Fibroblast of upper back skin (primary cell): Measurements from ENCODE around the gene OSCP1.
A peak's percentile ranks its signal among the peaks of the same experiment; 100 is the strongest.
"Not testable (repeated sequence)": the region's sequence is repeated elsewhere in the genome, so short reads cannot be mapped to it uniquely, and the experiment has no call there.

ENCODE experiments used
- DNase-seq: peaks from one replicate; pipeline ENCODE4 v3.0.0-alpha.2; 2013

OSCP1 gene, protein sequence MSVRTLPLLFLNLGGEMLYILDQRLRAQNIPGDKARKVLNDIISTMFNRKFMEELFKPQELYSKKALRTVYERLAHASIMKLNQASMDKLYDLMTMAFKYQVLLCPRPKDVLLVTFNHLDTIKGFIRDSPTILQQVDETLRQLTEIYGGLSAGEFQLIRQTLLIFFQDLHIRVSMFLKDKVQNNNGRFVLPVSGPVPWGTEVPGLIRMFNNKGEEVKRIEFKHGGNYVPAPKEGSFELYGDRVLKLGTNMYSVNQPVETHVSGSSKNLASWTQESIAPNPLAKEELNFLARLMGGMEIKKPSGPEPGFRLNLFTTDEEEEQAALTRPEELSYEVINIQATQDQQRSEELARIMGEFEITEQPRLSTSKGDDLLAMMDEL

DNA sequence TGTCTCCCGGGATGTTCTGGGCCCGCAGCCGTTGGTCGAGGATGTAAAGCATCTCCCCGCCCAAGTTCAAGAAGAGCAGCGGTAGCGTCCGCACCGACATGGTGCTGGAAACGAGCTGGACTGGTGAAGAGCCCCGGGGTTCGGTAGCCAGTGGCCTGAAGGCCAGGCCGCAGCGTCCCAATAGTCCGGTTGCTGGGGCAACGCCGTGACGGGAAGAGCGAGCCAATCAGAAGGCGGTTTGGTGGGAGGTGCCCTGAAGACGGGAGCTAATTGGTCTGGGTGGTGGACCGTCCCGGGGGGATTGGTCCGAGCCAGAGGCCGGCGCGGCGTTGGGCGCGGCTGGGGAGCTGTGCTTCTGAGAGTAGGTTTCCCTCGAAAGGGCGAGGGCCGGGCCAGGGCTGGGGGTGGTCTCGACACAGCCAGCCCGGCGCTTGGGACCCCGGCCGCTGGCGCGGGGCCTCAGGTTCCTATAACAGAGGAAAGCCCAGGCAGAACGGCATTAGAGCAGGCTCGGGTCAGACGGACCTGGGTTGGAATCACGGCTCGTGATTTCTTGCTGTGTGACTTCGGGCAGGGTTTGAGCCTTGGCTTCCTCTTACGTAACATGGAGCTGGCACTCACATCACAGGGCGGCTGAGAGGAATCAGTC lies at the start of gene OSCP1:
Gene OSCP1 (minus strand): TSS at position 182 of the 649 bp plus-strand sequence. CDS start 82 bp downstream, at position 100.
- peak; percentile 95 for DNase-seq

- DNase-seq: no peak
These were observed 47.0 kb upstream of the OSCP1 start for GRCh38 chr1:36497207-36497606.

DNA sequence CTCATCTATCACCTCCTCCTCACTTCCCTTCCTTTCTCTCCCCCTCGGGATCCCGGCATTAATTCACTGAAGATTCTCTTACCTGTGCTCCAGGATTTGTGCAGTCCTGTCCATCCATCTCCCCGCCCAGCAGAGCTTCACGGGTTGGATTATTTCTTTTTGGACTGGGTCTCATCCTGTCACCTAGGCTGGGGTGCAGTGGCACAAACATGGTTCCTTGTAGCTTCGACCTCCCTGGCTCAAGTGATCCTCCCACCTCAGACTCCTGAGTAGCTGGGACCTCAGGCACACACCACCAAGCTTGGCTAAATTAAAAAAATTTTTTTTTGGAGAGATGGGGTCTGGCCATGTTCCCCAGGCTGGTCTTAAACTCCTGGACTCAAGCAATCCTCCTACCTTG lies 44.7 kb upstream of the OSCP1 start:
- DNase-seq: no peak

GRCh38 chr1:36493524-36493923 lies 43.3 kb upstream of the OSCP1 start:
- DNase-seq: no peak

DNA sequence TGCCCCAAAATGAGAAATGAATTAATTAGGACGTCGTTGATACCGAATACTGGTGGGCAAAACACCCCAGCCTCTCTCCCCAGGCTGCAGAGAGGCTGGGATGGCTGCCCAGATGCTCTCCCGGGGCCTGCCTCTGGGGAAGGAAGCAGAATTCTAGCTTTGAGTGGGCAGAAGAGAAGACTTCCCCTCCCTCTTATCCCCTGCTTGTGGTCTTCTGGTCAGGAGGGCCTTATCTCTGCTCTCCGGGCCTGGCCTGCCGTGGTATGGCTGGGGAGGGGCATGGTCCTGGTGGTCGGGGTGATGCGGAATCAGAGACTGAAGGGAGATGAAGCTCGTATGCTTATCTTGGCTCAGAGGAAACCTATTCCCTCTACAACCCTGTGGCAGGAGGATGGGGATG lies 42.2 kb upstream of the OSCP1 start:
- no peak for DNase-seq

DNA sequence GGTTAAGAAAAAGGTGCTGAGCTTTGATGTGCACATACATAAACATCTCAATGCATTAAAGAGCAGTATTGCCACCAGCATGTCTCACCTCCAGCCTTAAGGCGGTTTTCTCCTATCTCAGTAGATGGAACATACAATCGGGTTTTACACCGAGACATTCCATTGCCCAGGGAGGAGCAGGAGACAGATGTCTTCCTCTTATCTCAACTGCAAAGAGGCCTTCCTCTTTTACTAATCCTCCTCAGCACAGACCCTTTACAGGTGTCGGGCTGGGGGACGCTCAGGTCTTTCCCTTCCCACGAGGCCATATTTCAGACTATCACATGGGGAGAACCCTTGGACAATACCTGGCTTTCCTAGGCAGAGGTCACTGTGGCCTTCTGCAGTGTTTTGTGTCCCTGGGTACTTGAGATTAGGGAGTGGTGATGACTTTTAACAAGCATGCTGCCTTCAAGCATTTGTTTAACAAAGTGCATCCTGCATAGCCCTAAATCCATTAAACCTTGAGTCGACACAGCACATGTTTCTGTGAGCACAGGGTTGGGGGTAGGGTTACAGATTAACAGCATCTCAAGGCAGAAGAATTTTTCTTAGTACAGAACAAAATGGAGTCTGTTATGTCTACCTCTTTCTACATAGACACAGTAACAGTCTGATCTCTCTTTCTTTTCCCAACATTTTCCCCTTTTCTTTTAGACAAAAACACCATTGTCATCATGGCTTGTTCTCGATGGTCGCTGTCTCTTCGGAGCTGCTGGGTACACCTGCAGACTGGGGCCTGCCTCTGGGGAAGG lies 39.2 kb upstream of the OSCP1 start:
- DNase-seq: not testable (repeated sequence)

GRCh38 chr1:36487906-36488305 lies 37.7 kb upstream of the OSCP1 start:
- no peak for DNase-seq

- not testable (repeated sequence) for DNase-seq
These were observed 37.1 kb upstream of the OSCP1 start for GRCh38 chr1:36487336-36487725.

- no peak for DNase-seq
These were observed 36.4 kb upstream of the OSCP1 start for GRCh38 chr1:36486439-36487335.

- DNase-seq: no peak
These were observed 35.8 kb upstream of the OSCP1 start for GRCh38 chr1:36486093-36486438.

DNA sequence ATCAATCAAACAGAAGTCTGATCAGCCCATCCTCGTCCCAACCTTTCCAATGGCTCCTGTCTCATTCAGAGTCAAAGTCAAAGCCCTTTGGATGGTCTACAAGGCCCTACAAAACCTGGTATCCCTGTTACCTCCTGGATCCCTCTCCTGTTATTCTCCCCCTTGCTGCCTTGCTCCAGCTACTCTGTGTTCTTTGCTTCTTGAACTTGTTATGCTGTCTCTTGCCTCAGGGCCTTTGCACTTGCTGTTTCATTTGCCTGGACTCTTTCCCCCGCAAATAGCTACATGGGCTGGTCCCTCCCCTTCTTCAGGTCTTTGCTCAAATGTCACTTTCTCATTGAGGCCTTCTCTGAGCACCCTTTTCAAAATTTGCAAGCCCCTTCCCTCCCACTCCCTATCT lies 33.8 kb upstream of the OSCP1 start:
- DNase-seq: no peak

DNA sequence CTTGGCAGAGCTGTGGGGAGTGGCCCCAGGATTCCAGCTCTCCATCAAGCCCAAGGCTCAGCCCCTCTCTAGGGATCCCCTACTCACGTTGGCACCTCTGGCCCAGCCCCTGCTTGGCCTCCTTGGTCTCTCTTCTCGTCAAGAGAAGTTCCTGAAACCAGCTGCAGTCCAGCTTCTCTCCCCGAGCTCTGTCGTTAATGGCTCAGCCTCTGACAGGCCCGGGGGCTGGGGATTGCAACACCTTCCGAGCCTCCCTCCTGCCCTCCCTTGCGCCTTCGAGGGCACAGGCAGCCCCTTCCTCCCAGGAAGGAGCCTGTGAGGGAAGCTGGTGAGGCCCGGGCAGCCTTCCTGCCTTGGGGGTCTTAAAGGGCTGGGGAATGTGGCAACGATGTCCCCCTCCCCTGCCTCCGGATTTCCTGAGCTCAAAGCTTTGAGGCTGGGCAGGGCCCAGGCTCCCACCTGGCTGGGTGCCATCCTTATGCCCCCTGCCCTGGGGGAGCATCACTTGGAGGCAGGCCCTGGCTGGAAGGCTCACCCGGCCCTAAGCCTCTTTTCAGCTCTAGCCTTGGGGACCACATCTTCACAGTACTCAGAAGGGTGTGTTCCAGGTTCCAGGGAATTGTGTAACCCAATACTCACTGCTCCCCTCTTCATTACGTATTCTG lies 32.6 kb upstream of the OSCP1 start, which contains the start of gene CSF3R:
Gene CSF3R (minus strand): TSS at position 190 of the 665 bp plus-strand sequence. CDS start 3,417 bp downstream, outside the sequence.
- no peak for DNase-seq

- DNase-seq: no peak
These were observed 31.8 kb upstream of the OSCP1 start for GRCh38 chr1:36481771-36482723.

DNA sequence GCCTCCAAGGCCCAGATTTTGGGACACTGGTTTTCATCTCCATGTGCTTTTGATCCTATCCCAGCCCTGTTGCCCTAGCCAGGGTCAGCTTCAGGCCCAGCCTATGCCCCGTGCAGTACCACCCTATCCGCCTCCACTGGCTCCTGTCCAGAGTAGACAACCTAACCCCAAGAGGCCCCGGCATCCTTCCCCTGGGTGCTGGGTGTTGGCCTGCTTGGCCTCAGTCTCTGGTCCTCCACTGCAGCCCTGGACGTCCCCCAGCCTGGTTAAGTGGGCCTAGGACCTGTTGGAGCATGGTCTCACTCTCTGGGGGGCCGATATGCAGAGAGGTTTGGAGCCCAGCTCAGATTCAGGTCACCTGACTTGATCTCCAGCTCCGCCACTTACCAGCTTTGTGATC lies 30.8 kb upstream of the OSCP1 start:
- no peak for DNase-seq

GRCh38 chr1:36480161-36480560 lies 29.9 kb upstream of the OSCP1 start:
- no peak for DNase-seq

DNA sequence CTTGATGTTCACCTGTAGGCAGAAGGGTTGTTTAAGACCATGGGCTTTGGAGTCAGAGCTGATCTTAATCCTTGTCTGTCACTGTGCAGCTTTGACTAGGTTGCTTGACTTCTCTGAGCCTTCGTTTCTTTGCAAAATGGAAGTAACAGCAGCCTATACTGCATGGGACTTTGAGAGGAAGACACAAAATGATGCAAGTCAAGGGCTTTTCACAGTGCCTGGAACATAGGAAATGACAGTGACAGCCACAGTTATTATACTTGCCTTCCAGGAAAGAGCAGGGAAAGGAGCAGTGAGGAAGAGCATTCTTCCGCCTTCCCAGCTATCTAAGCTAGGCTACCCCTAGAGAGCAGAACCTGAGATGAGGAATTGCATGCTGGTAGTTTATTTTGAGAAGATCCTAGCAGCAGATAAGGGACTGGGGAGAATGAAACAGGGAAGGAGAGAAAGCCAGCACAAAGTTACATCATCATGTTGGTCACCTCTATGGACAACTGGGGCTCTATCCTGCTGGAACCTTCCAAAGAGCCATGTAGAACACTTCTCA lies 29.3 kb upstream of the OSCP1 start:
- DNase-seq: no peak

GRCh38 chr1:36477615-36478014 lies 27.4 kb upstream of the OSCP1 start:
- not testable (repeated sequence) for DNase-seq

- no peak for DNase-seq
These were observed 26.7 kb upstream of the OSCP1 start for GRCh38 chr1:36476945-36477344.

DNA sequence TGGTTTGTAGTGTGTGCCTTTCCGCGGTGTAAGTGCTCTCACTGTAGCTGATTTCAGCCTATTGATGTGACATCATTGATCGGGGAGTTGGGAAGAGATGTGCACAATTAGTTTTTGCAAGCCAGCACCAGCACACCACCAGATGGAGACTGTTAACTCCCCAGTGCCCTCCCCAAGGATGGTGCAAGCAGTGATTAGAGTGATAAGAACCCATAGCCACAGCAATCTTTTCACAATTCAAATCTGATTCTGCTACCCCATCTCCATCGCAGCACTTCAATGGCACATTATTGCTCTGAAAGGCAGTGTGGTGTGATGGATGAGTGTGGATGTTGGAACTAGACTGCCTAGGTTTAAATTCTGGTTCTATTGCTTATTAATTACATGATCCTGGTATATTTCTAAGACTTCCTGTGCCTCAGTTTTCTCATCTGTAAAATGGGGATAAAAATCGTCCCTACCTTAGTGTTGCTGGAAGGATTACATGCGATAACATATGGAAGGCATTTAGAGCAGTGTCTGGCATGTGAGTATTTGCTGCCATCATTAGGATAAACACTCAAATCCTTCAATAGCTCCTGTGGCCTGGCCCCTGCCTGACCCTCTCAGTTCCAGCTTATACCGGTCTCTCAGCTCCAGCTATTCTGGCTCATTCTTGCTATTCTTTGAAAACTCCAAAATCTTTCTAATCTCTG lies 25.8 kb upstream of the OSCP1 start:
- no peak for DNase-seq

GRCh38 chr1:36475341-36475740 lies 25.1 kb upstream of the OSCP1 start:
- no peak for DNase-seq
